SK-N-SH (cell line): ENCODE results near the gene TMEM132D. TPM values are rescaled to one million over a fixed set of nuclear protein-coding genes. Genes with fewer than 3 reads are reported as not detected.

Experiments
- CTCF ChIA-PET: fragments of 300-600, 350-600 bp; formaldehyde crosslinking; extraction: SDS; loops from one replicate; lab custom pipeline; 2021; lab: Yijun Ruan, JAX
- POLR2A ChIA-PET: fragments of 350-600 bp; sonication (Branson Sonifier 250); formaldehyde crosslinking; extraction: SDS; loops from one replicate; lab custom pipeline; 2020; ENCODE audit warnings: antibody characterized with exemption, inconsistent platforms; lab: Yijun Ruan, JAX
- DNase-seq: peaks from one replicate; pipeline ENCODE4 v3.0.0; 2012
- H2AFZ ChIP-seq: fragments of 200-600 bp; sonication (generic); 2 replicates; pipeline ENCODE4 v1.8.1; 2016; ENCODE audit warnings: antibody characterized with exemption, mild to moderate bottlenecking, low read depth
- H3F3A ChIP-seq: fragments of 200-600 bp; sonication (generic); replicated peaks from 2 replicates; pipeline ENCODE3; 2016; ENCODE audit warnings: antibody characterized with exemption, mild to moderate bottlenecking; ENCODE audit not compliant: insufficient read depth
- H3K27ac ChIP-seq, 2 experiments: fragments of 200-500 bp in 1 of 2; fragments of 200-600 bp in 1 of 2; sonication (Bioruptor generic) in 1 of 2; sonication (generic), shearing (Covaris generic) in 1 of 2; 2 replicates each; pipeline versions ENCODE4 v1.5.1 to v1.6.1; 2014 to 2016; ENCODE audit warnings: low read depth in 2 of 2, inconsistent platforms in 1 of 2, low read length in 1 of 2, mild to moderate bottlenecking in 1 of 2, mixed read lengths in 1 of 2
- H3K27me3 ChIP-seq: fragments of 200-600 bp; sonication (generic), shearing (Covaris generic); 2 replicates; pipeline ENCODE4 v1.6.1; 2016; ENCODE audit warnings: mixed run types; ENCODE audit not compliant: insufficient read depth
- H3K36me3 ChIP-seq, 2 experiments: fragments of 200-500 bp in 1 of 2; fragments of 200-600 bp in 1 of 2; sonication (Bioruptor generic) in 1 of 2; sonication (generic) in 1 of 2; replicated peaks in 1 of 2; 2 replicates each; pipeline versions ENCODE3 to v1.5.1; 2014 to 2016; ENCODE audit warnings: low read length in 1 of 2, mild to moderate bottlenecking in 1 of 2; ENCODE audit not compliant: insufficient read depth in 2 of 2, control insufficient read depth in 1 of 2
- H3K4me1 ChIP-seq, 2 experiments: fragments of 200-500 bp in 1 of 2; fragments of 200-600 bp in 1 of 2; sonication (Bioruptor generic) in 1 of 2; sonication (generic), shearing (Covaris generic) in 1 of 2; 2 replicates each; pipeline versions ENCODE4 v1.5.1 to v1.6.1; 2014 to 2016; ENCODE audit warnings: low read depth in 1 of 2, low read length in 1 of 2, mixed run types in 1 of 2; ENCODE audit not compliant: insufficient read depth in 2 of 2, control insufficient read depth in 1 of 2
- H3K4me2 ChIP-seq: fragments of 200-600 bp; sonication (generic), shearing (Covaris generic); 2 replicates; pipeline ENCODE4 v1.6.1; 2017; ENCODE audit warnings: mixed run types
- H3K4me3 ChIP-seq, 2 experiments: fragments of 200-500 bp in 1 of 2; fragments of 200-600 bp in 1 of 2; sonication (Bioruptor generic) in 1 of 2; sonication (generic), shearing (Covaris generic) in 1 of 2; 2 replicates each; pipeline versions ENCODE4 v1.5.1 to v1.8.1; 2014 to 2016; ENCODE audit warnings: low read depth in 2 of 2, inconsistent platforms in 1 of 2, low read length in 1 of 2, mild to moderate bottlenecking in 1 of 2, mixed read lengths in 1 of 2, moderate library complexity in 1 of 2
- H3K79me2 ChIP-seq: fragments of 200-600 bp; sonication (generic); 2 replicates; pipeline ENCODE4 v1.8.1; 2017; ENCODE audit warnings: mild to moderate bottlenecking; ENCODE audit not compliant: insufficient read depth
- H3K9ac ChIP-seq: fragments of 200-600 bp; sonication (generic); 2 replicates; pipeline ENCODE4 v1.6.1; 2017; ENCODE audit warnings: mixed run types
- H3K9me2 ChIP-seq: fragments of 200-600 bp; sonication (generic); 2 replicates; pipeline ENCODE4 v1.6.1; 2017; ENCODE audit warnings: mixed run types
- H3K9me3 ChIP-seq: fragments of 200-600 bp; sonication (generic); 2 replicates; pipeline ENCODE4 v1.6.1; 2017; ENCODE audit warnings: mixed run types, mild to moderate bottlenecking, moderate library complexity
- H4K20me1 ChIP-seq: fragments of 200-600 bp; sonication (generic); 2 replicates; pipeline ENCODE4 v1.6.1; 2017; ENCODE audit warnings: mild to moderate bottlenecking, mixed run types; ENCODE audit not compliant: insufficient read depth
- EP300 ChIP-seq, 2 experiments: IDR thresholded peaks; 2 replicates each; pipeline versions ENCODE4 v1.4.0 to v1.6.1; 2012; ENCODE audit warnings: borderline replicate concordance in 1 of 2, low read depth in 1 of 2, low read length in 1 of 2
- EZH2phosphoT487 ChIP-seq: fragments of 200-600 bp; sonication (generic); IDR thresholded peaks from 2 replicates; pipeline ENCODE4 v1.6.1; 2017; ENCODE audit warnings: low read depth, mixed run types, mild to moderate bottlenecking, antibody characterized with exemption, moderate library complexity, borderline replicate concordance
- FOSL2 ChIP-seq: IDR thresholded peaks from 2 replicates; pipeline ENCODE4 v1.4.0; 2012; ENCODE audit warnings: low read depth, mild to moderate bottlenecking, moderate library complexity, borderline replicate concordance
- FOXJ3 ChIP-seq: sonication (generic); formaldehyde crosslinking; IDR thresholded peaks from 2 replicates; pipeline ENCODE4 v1.5.1; 2020; ENCODE audit warnings: mild to moderate bottlenecking, missing genetic modification reagents
- GABPA ChIP-seq: IDR thresholded peaks from 2 replicates; pipeline ENCODE4 v1.4.0; 2012; ENCODE audit warnings: low read depth, mild to moderate bottlenecking
- GATA2 ChIP-seq: sonication (generic); formaldehyde crosslinking; IDR thresholded peaks from 2 replicates; pipeline ENCODE4 v1.5.0; 2020; ENCODE audit warnings: mild to moderate bottlenecking, missing genetic modification reagents
- IRF3 ChIP-seq: fragments of 150-350 bp; IDR thresholded peaks from 2 replicates; pipeline ENCODE4 v1.6.1; 2016; ENCODE audit warnings: mild to moderate bottlenecking, low read depth, low read length
- JUND ChIP-seq: IDR thresholded peaks from 2 replicates; pipeline ENCODE4 v1.4.0; 2012
- MEF2A ChIP-seq: IDR thresholded peaks from 2 replicates; pipeline ENCODE4 v1.4.0; 2012; ENCODE audit warnings: low read depth, borderline replicate concordance
- NFIC ChIP-seq: IDR thresholded peaks from 2 replicates; pipeline ENCODE4 v1.4.0; 2012; ENCODE audit warnings: borderline replicate concordance
- NRF1 ChIP-seq: IDR thresholded peaks from 2 replicates; pipeline ENCODE4 v1.6.1; 2012; ENCODE audit warnings: low read depth, mild to moderate bottlenecking, low read length
- PBX3 ChIP-seq: IDR thresholded peaks from 2 replicates; pipeline ENCODE4; 2012
- POLR2AphosphoS5 ChIP-seq: IDR thresholded peaks from 2 replicates; pipeline ENCODE4 v1.6.1; 2012; ENCODE audit warnings: low read depth, low read length
- RCOR1 ChIP-seq: fragments of 150-350 bp; IDR thresholded peaks from 2 replicates; pipeline ENCODE4 v1.6.1; 2017; ENCODE audit warnings: antibody characterized with exemption, low read length
- REST ChIP-seq: IDR thresholded peaks from 2 replicates; pipeline ENCODE4 v1.6.1; 2012; ENCODE audit warnings: mild to moderate bottlenecking, low read depth, low read length, moderate library complexity
- RFX5 ChIP-seq: IDR thresholded peaks from 2 replicates; pipeline ENCODE4 v1.6.1; 2012; ENCODE audit warnings: mild to moderate bottlenecking, improper control_type of control experiment, low read length
- RXRA ChIP-seq: IDR thresholded peaks from 2 replicates; pipeline ENCODE4 v1.4.0; 2012; ENCODE audit warnings: low read depth, mild to moderate bottlenecking, borderline replicate concordance
- USF2 ChIP-seq: fragments of 150-350 bp; IDR thresholded peaks from 2 replicates; pipeline ENCODE4 v1.6.1; 2017; ENCODE audit warnings: antibody characterized with exemption, low read length, low read depth, borderline replicate concordance
- YY1 ChIP-seq: IDR thresholded peaks from 2 replicates; pipeline ENCODE4 v1.4.0; 2012; ENCODE audit warnings: low read depth, mild to moderate bottlenecking
- ZBTB33 ChIP-seq: IDR thresholded peaks from 2 replicates; pipeline ENCODE4 v1.4.0; 2012; ENCODE audit warnings: low read depth, borderline replicate concordance
- WGBS: methylation state at CpG from one replicate; pipeline ENCODE4 v1.1.6; 2017; ENCODE audit warnings: low lambda C conversion rate; 5-methylcytosine and 5-hydroxymethylcytosine counted together
- polyA plus RNA-seq, 3 experiments: library from polyadenylated mRNA; depleted of rRNA; stranded (reverse); fragments of >200 nt; gene quantifications; 2 replicates each; pipeline ENCODE4 v1.2.3, GENCODE V29; 2012

TMEM132D gene
- polyA plus RNA-seq, 1 of the 3 experiments (the other 2 are of a cell fraction): not detected

GRCh38 chr12:129074379-129074778, 829.4 kb downstream of the TMEM132D start (continued):
- TF ChIP-seq EP300 (IDR thresholded peaks at IDR 0.05; ENCODE audit: borderline replicate concordance in 1 of 2, low read depth in 1 of 2, low read length in 1 of 2): no peak

- Histone ChIP-seq H3K27ac (no peak overlapping the region), H2AFZ (no peak overlapping the region), H3K4me3 (no peak overlapping the region), H3K9me3 (no peaks in the 10 kb centered on the region), H3K4me1 (no peaks in the 10 kb centered on the region), H4K20me1 (no peaks in the 10 kb centered on the region), H3K79me2 (no peaks in the 10 kb centered on the region), H3K4me2 (no peak overlapping the region), H3K27me3 (no peaks in the 10 kb centered on the region), H3K9ac (no peak overlapping the region), H3K9me2 (no peaks in the 10 kb centered on the region), H3F3A (no peaks in the 10 kb centered on the region), H3K36me3 (no peaks in the 10 kb centered on the region)
- CTCF ChIA-PET: no interaction called here
- POLR2A ChIA-PET: no interaction called here
- TF ChIP-seq YY1: no peak
- TF ChIP-seq GATA2 (CRISPR knock-in tag): no peak
- TF ChIP-seq FOSL2: no peak
- TF ChIP-seq NFIC: no peak
- TF ChIP-seq FOXJ3 (CRISPR knock-in tag): no peak
- no peak for TF ChIP-seq NRF1
- TF ChIP-seq PBX3: no peak
- TF ChIP-seq IRF3: no peak
- no peak for TF ChIP-seq REST
- TF ChIP-seq RXRA: no peak
- TF ChIP-seq JUND: no peak
- TF ChIP-seq RFX5: no peak
- TF ChIP-seq EZH2phosphoT487: no peak
- TF ChIP-seq MEF2A: no peak
- TF ChIP-seq POLR2AphosphoS5: no peak
- no peak for TF ChIP-seq RCOR1
- TF ChIP-seq ZBTB33: no peak
- TF ChIP-seq GABPA: no peak
- no peak for TF ChIP-seq USF2
- 53% methylated on average over 21 of the region's 21 CpGs for WGBS
- no peak for DNase-seq
Observed at GRCh38 chr12:129073157-129073915, 830.5 kb downstream of the TMEM132D start.
